Loucy (cell line): Measurements from ENCODE around the gene CALCB.

Experiments
- H2AFZ ChIP-seq: fragments of 200-600 bp; sonication (generic); 2 replicates; pipeline ENCODE4 v1.6.0; 2016; ENCODE audit warnings: antibody characterized with exemption, mild to moderate bottlenecking, low read length, moderate library complexity
- H3F3A ChIP-seq: fragments of 200-600 bp; 2 replicates; pipeline ENCODE4 v1.6.0; 2016; ENCODE audit warnings: antibody characterized with exemption, low read depth, mild to moderate bottlenecking
- H3K27me3 ChIP-seq: fragments of 200-600 bp; sonication (generic); 2 replicates; pipeline ENCODE4 v1.6.1; 2014; ENCODE audit warnings: low read length, mild to moderate bottlenecking; ENCODE audit not compliant: insufficient read depth, poor library complexity, severe bottlenecking
- H3K36me3 ChIP-seq: fragments of 200-600 bp; sonication (generic); 2 replicates; pipeline ENCODE4 v1.6.1; 2016; ENCODE audit warnings: low read length; ENCODE audit not compliant: insufficient read depth
- H3K4me1 ChIP-seq: fragments of 200-600 bp; sonication (generic); 2 replicates; pipeline ENCODE4 v1.5.1; 2014; ENCODE audit warnings: low read length, mild to moderate bottlenecking; ENCODE audit not compliant: insufficient read depth, poor library complexity, severe bottlenecking
- H3K4me2 ChIP-seq: fragments of 200-600 bp; sonication (generic); 2 replicates; pipeline ENCODE4 v1.6.0; 2014; ENCODE audit warnings: antibody characterized with exemption, low read length, low read depth, mild to moderate bottlenecking; ENCODE audit not compliant: poor library complexity, severe bottlenecking
- H3K4me3 ChIP-seq: fragments of 200-600 bp; sonication (generic); 2 replicates; pipeline ENCODE4 v1.5.1; 2014; ENCODE audit warnings: low read length, mild to moderate bottlenecking, mixed read lengths; ENCODE audit not compliant: poor library complexity, severe bottlenecking
- H3K79me2 ChIP-seq: fragments of 200-600 bp; sonication (generic); 2 replicates; pipeline ENCODE4 v1.6.1; 2014; ENCODE audit warnings: low read length; ENCODE audit not compliant: insufficient read depth
- H3K9ac ChIP-seq: fragments of 200-600 bp; sonication (generic); 2 replicates; pipeline ENCODE4 v1.6.0; 2014; ENCODE audit warnings: mild to moderate bottlenecking, low read depth, low read length, moderate library complexity; ENCODE audit not compliant: poor library complexity, severe bottlenecking
- H3K9me2 ChIP-seq: fragments of 200-600 bp; sonication (generic); replicated peaks from 2 replicates; pipeline ENCODE4 v1.6.1; 2016; ENCODE audit warnings: low read depth, low read length, mixed read lengths
- H3K9me3 ChIP-seq: fragments of 200-600 bp; sonication (generic); 2 replicates; pipeline ENCODE4 v1.6.1; 2014; ENCODE audit warnings: mild to moderate bottlenecking, antibody characterized with exemption, low read length, low read depth; ENCODE audit not compliant: insufficient read depth
- H4K20me1 ChIP-seq: fragments of 200-600 bp; sonication (generic); 2 replicates; pipeline ENCODE4 v1.6.0; 2014; ENCODE audit warnings: antibody characterized with exemption, low read length, mild to moderate bottlenecking; ENCODE audit not compliant: insufficient read depth, poor library complexity, severe bottlenecking
- CTCF ChIP-seq: fragments of 200-600 bp; sonication (generic); conservative IDR thresholded peaks from 2 replicates; pipeline ENCODE4 v1.5.1; 2014; ENCODE audit warnings: mild to moderate bottlenecking, antibody characterized with exemption, low read length
- EZH2phosphoT487 ChIP-seq: fragments of 200-600 bp; IDR thresholded peaks from 2 replicates; pipeline ENCODE4 v1.6.1; 2018; ENCODE audit warnings: antibody characterized with exemption, mild to moderate bottlenecking, moderate library complexity, borderline replicate concordance

CALCB gene

DNA sequence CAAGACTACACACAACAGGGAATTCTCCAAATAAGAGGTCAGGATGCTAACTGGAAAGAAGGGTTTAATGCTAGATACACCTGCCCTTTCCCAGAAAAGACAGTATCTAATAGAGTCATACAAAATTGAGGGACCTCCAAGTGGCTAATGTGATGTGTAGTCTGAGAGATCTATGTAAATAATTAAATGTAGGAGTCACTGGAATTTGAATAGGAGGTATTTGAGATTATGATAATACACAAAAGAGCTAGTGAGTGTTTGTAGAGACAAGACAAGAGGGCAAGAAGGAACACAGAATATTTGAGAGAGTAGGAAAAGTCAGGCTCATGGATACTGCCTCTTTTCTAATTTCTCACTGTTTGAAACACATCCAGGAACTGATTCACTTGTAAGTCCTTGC lies 25.9 kb downstream of the CALCB start:
- H3K9me3 ChIP-seq: no peaks in the 10 kb centered on the region
- no peaks in the 10 kb centered on the region for H3K4me1 ChIP-seq
- H3K79me2 ChIP-seq: no peaks in the 10 kb centered on the region
- no peaks in the 10 kb centered on the region for H3K36me3 ChIP-seq
- no peaks in the 10 kb centered on the region for H4K20me1 ChIP-seq
- H3K4me2 ChIP-seq: no peak overlapping the region
- H3K9me2 ChIP-seq: no peaks in the 10 kb centered on the region
- no peak for TF ChIP-seq CTCF
- H3K27me3 ChIP-seq: no peaks in the 10 kb centered on the region
- H3F3A ChIP-seq: no peaks in the 10 kb centered on the region
- no peak overlapping the region for H3K4me3 ChIP-seq
- H3K9ac ChIP-seq: no peak overlapping the region
- H2AFZ ChIP-seq: no peak overlapping the region

- no peak overlapping the region for H3K4me2 ChIP-seq
- H2AFZ ChIP-seq: peak overlapping the region; percentile 76
Measured at GRCh38 chr11:15101072-15101709, 27.8 kb downstream of the CALCB start.

DNA sequence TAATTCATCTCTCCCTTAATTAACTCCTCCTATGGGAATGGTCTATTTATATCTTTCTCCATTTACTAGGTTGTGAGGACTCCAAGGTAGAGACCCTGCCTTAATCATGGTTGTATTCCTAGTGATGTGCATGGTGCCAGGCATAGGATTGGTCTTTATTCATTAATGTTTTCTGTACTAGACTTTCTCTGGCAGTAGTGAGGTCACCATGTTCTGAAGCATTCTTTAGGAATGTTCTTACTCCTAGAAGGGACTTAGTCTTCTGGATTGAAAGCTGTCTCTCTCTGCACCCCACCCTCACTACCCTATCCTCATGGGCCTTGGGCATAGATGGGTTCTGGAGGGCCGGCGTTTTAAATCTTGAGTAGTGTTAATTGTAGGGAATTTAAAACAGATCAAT lies 30.8 kb downstream of the CALCB start:
- no peak overlapping the region for H3K9ac ChIP-seq
- no peak overlapping the region for H2AFZ ChIP-seq
- H3F3A ChIP-seq: no peaks in the 10 kb centered on the region
- TF ChIP-seq CTCF (no peak), EZH2phosphoT487 (no peak)
- no peaks in the 10 kb centered on the region for H3K9me2 ChIP-seq
- H3K36me3 ChIP-seq: no peaks in the 10 kb centered on the region
- no peak overlapping the region for H3K4me3 ChIP-seq
- H4K20me1 ChIP-seq: no peaks in the 10 kb centered on the region
- no peak overlapping the region for H3K4me2 ChIP-seq
- no peaks in the 10 kb centered on the region for H3K79me2 ChIP-seq
- H3K9me3 ChIP-seq: no peaks in the 10 kb centered on the region
- H3K27me3 ChIP-seq: no peaks in the 10 kb centered on the region
- peaks cover 35% of the 10 kb centered on the region for H3K4me1 ChIP-seq

More at GRCh38 chr11:15101072-15101709, 27.8 kb downstream of the CALCB start:
- Histone ChIP-seq H3K9ac (no peak overlapping the region), H3K4me3 (no peak overlapping the region), H3K79me2 (no peaks in the 10 kb centered on the region), H4K20me1 (no peaks in the 10 kb centered on the region), H3K36me3 (no peaks in the 10 kb centered on the region), H3K27me3 (no peaks in the 10 kb centered on the region), H3K9me3 (no peaks in the 10 kb centered on the region), H3K9me2 (no peaks in the 10 kb centered on the region), H3F3A (no peaks in the 10 kb centered on the region), H3K4me1 (peaks cover 8% of the 10 kb centered on the region)
- TF ChIP-seq EZH2phosphoT487 (no peak), CTCF (peak; percentile 97)
